GM12892 (cell line): ENCODE measurements around the gene AQP12A.

ENCODE experiments used
- POLR2A ChIP-seq: IDR thresholded peaks from 2 replicates; pipeline ENCODE4 v1.6.1; 2011; ENCODE audit warnings: low read depth, low read length, control low read depth
- POLR2AphosphoS5 ChIP-seq: IDR thresholded peaks from 2 replicates; pipeline ENCODE4 v1.6.1; 2011; ENCODE audit warnings: low read depth, low read length, control low read depth
- TAF1 ChIP-seq: IDR thresholded peaks from 2 replicates; pipeline ENCODE4 v1.6.1; 2011; ENCODE audit warnings: low read depth, mild to moderate bottlenecking, control low read depth, low read length, borderline replicate concordance

DNA sequence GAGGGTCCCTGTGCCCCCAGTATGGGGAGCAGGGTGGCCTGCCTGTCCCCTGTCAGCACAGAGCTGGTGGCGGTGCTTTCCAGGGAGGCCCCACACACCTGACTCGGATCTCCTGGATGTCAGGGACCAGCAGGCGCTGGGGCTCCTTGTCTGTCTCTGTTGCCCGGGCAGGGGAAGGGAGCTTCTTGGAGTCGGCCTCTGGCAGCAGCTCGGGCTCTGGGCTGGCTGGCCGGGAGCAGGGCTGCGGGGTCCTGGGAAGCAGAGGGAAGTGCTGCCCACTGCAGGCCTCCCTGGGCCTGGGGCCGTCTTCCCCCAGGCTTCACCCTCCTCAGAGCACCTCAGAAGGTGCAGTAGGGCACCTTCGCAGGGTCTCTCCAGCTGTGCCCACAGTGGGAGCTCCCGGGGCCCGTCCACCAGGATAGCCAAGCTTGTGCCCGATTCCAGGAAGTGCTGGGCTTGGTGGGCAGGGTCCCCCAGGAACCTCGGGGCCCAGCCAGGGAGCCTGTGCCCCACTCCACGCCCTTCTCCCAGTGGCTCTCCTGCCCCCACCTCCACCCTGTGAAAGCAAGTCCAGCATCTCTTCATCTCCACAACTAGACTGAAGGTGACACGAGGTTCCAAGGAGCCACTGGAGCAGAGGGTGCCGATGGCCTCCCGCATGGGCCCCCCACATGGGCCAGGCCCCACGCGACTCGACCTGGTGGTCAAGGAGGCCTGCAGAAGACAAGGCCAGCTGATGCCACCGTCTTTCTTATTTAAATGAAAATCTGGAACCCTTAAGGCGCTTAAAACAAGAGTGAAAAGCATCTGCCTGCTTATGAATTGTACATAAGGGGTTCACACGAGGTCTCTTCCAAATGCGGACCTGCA, 28.2 kb downstream of the AQP12A start:
- TF ChIP-seq POLR2A (no peak), POLR2AphosphoS5 (no peak), TAF1 (no peak)
